Measurements from ENCODE around the gene RIC1.
"Not testable (repeated sequence)": the region's sequence is repeated elsewhere in the genome, so short reads cannot be mapped to it uniquely, and the experiment has no call there.

The RIC1 gene

GRCh38 chr9:5610491-5610890 is 18.4 kb upstream of the RIC1 start:
- no peak for DNase-seq (ENCODE audit: low read depth in 1 of 2, low spot score in 1 of 2)
- TF ChIP-seq JUND (IDR thresholded peaks at IDR 0.05; ENCODE audit: low read depth): no peak
- in situ Hi-C loops (cut with HindIII; ENCODE audit: low pct_unique_long_range_greater_than_20kb, low sequenced_read_pairs): no loop called here

DNA sequence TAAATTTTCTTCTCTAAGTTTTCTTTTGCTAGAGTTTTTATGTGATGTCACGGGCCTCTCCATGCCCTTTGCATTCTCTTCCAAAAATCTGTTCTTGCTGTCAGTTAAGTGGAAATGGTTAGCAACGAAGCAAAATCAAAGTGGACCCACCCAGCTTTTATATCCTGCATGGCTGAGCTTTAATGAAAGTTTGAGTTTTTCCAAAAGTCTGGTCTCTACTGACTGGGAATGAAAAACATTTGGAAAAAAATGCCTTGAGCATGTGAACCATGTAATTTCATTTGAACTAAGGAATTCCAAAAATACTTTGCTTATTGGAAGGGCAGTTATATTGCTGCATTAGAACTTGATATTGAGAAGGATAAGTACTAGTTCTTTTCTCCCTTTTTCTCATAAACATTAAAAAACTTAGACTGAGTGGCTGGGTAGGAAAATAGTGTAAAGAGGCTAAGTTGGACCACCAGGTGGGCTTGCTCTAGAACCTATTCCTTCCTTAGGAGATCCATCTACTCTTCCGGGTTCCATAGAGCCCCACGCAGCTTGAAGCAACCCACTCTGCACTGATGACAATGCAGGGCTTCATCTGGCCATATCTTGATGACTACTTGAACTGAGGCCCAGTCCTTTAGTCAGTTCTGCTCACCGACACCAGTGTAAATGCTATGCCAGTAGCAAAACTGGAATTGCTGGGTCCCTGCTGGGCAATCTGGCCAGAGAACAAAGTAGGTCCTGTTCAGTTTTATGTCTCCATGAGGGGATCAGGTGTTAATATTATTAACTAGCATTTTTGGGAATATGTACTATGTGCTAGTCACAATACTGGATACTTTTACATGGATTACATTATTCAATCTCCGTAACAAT is 17.4 kb upstream of the RIC1 start:
- in situ Hi-C loops (cut with HindIII; ENCODE audit: low pct_unique_long_range_greater_than_20kb, low sequenced_read_pairs): no loop called here
- no peak for TF ChIP-seq JUND (IDR thresholded peaks at IDR 0.05; ENCODE audit: low read depth)
- DNase-seq (ENCODE audit: low read depth in 1 of 2, low spot score in 1 of 2): no peak

DNA sequence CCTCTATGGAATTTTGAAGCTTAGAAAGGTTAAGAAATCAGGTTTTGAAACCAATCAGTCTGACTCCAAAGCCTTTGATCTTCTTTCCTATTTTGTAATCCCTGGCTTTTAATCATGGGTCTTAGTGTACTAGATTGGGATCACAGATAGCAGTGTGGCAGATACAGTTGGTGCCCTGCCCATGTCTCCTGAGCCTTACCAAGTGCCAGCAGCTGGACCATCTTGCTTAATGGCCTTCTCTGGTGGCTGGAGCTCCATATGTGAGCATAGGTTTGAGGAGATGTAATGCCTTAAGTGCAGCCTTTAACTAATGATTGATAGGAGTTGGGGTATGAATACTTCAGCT is 16.7 kb upstream of the RIC1 start:
- no peak for TF ChIP-seq JUND (IDR thresholded peaks at IDR 0.05; ENCODE audit: low read depth)
- no peak for DNase-seq (ENCODE audit: low read depth in 1 of 2, low spot score in 1 of 2)
- in situ Hi-C loops (cut with HindIII; ENCODE audit: low pct_unique_long_range_greater_than_20kb, low sequenced_read_pairs): no loop called here

GRCh38 chr9:5614192-5614591 is 14.7 kb upstream of the RIC1 start:
- no peak for DNase-seq (ENCODE audit: low read depth in 1 of 2, low spot score in 1 of 2)
- no peak for TF ChIP-seq JUND (IDR thresholded peaks at IDR 0.05; ENCODE audit: low read depth)
- in situ Hi-C loops (cut with HindIII; ENCODE audit: low pct_unique_long_range_greater_than_20kb, low sequenced_read_pairs): no loop called here

- TF ChIP-seq JUND (IDR thresholded peaks at IDR 0.05; ENCODE audit: low read depth): no peak
- in situ Hi-C loops (cut with HindIII; ENCODE audit: low pct_unique_long_range_greater_than_20kb, low sequenced_read_pairs): no loop called here
- DNase-seq (ENCODE audit: low read depth in 1 of 2, low spot score in 1 of 2): no peak
These were observed 13.9 kb upstream of the RIC1 start for GRCh38 chr9:5614985-5615384.

DNA sequence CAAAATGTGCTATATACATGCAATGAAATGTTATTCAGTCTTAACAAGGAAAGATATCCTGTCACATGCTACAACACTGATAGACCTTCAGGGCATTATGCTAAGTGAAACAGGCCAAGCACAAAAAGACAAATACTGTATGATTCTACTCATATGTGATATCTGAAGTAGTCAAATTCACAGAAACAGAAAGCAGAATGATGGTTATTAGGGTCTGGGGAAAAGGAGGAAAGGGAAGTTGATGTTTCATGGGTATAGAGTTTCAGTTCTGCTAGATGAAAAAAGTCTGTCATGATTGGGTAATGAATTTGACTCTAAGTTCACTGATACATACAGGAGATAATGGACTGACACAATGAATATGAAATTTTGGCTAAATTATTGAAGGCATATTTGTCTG is 11.2 kb upstream of the RIC1 start:
- in situ Hi-C loops (cut with HindIII; ENCODE audit: low pct_unique_long_range_greater_than_20kb, low sequenced_read_pairs): no loop called here
- TF ChIP-seq JUND (IDR thresholded peaks at IDR 0.05; ENCODE audit: low read depth): no peak
- DNase-seq (ENCODE audit: low read depth in 1 of 2, low spot score in 1 of 2): no peak

DNA sequence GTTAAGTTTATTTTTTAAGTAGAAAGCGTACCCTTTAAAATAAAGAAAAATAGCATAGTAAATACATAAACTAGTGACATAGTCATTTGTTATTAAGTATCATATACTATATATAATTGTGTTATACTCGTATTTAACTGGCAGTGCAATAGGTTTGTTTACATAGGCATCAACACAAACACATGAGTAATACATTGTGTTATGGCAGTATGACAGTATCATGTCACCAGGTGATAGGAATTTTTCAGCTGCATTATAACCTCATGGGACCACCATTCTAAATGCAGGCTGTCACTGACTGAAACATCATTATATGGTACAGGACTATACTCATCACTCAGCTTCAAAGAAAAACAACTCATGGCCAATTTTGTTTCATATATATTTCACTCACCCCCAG is 8.4 kb upstream of the RIC1 start:
- in situ Hi-C loops (cut with HindIII; ENCODE audit: low pct_unique_long_range_greater_than_20kb, low sequenced_read_pairs): no loop called here
- DNase-seq (ENCODE audit: low read depth in 1 of 2, low spot score in 1 of 2): no peak
- no peak for TF ChIP-seq JUND (IDR thresholded peaks at IDR 0.05; ENCODE audit: low read depth)

DNA sequence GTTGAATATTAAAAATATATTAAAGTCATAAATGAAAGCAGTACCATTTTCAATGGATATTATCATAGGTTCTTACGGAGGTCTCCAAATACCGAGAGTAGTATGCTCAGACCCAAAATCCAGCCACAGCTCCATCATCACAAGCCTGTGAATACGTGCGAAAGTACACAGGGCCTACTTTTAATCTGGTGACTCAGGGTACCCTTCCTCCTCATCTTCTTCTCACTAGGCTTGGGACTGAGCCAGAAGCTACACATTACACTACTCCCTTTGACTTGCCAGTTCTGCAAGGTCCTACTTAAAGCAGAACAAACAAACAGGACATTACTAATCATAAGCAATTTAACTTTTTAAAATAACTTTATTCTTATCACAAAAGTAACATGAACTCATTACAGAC is 7.6 kb upstream of the RIC1 start:
- no peak for TF ChIP-seq JUND (IDR thresholded peaks at IDR 0.05; ENCODE audit: low read depth)
- in situ Hi-C loops (cut with HindIII; ENCODE audit: low pct_unique_long_range_greater_than_20kb, low sequenced_read_pairs): no loop called here
- DNase-seq (ENCODE audit: low read depth in 1 of 2, low spot score in 1 of 2): no peak

DNA sequence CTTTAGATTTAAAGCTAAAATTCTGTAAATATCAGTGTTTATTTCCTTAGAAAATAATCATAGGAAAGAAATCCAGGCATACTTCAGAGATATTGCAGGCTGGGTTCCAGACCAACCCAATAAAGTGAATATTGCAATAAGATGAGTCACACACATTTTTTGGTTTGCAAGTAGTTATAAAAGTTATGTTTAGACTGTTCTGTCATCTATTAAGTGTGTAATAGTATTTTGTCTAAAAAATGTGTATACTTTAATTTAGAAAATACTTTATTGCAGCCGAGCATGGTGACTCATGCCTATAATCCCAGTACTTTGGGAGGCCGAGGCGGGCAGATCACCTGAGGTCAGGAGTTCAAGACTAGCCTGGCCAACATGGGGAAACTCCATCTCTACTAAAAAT is 6.9 kb upstream of the RIC1 start:
- in situ Hi-C loops (cut with HindIII; ENCODE audit: low pct_unique_long_range_greater_than_20kb, low sequenced_read_pairs): no loop called here
- DNase-seq (ENCODE audit: low read depth in 1 of 2, low spot score in 1 of 2): no peak
- no peak for TF ChIP-seq JUND (IDR thresholded peaks at IDR 0.05; ENCODE audit: low read depth)

DNA sequence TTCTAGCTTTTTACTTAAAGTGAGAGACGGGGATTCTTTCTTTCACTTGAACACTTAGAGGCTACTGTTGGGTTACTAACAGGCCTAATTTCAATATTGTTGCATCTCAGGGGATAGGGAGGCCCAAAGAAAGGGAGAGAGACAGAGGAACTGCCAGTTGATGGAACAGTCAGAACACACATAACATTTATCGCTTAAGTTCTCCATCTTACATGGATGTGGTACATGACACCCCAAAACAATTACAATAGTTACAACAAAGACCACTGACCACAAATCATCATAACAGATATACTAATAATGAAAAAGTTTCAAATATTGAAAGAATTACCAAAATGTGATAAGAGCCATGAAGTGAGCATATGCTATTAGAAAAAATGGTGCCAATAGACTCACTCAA is 4.3 kb upstream of the RIC1 start:
- in situ Hi-C loops (cut with HindIII; ENCODE audit: low pct_unique_long_range_greater_than_20kb, low sequenced_read_pairs): no loop called here
- no peak for DNase-seq (ENCODE audit: low read depth in 1 of 2, low spot score in 1 of 2)
- TF ChIP-seq JUND (IDR thresholded peaks at IDR 0.05; ENCODE audit: low read depth): no peak

DNA sequence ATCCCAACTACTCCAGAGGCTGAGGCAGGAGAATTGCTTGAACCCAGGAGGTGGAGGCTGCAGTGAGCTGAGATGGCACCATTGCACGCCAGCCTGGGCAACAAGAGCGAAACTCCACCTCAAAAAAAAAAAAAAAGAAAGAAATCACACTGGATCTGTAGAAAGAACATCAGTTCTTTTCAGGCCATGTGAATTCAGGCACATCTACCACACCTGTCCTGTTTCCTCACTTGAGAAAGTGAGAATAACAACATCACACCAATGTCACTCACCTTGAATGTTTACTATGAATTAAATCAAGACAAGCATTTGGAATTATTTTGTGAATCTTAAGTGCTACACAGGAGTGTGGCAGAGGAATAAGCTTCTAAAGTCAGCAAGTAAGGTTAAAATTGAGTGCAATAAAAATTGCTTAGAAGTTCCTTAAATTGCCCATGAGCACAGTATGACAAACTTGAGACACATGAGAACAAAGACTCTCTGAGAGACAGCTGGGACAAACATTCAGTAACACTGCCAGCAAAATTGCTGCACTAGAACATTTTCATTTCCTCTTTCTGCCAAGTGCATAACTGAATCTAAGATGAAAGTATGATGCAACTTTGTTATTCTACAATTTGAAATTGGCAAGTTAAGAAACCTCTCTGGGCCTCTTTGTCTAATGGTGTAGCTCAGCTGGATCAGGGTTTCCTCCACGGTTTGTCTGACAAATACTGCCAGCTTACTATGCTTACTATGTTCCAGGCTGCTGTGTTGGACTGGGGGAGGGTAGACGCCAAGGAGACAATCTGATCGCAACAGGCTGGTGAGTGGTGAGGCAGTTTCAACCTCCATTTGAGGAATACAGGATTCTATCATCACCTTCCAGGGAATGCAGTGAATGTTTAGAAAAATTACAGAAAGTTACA is 1.9 kb upstream of the RIC1 start:
- in situ Hi-C loops (cut with HindIII; ENCODE audit: low pct_unique_long_range_greater_than_20kb, low sequenced_read_pairs): no loop called here
- peak in 1 of 2 experiments; percentile 50 for DNase-seq (ENCODE audit: low read depth in 1 of 2, low spot score in 1 of 2)
- TF ChIP-seq JUND (IDR thresholded peaks at IDR 0.05; ENCODE audit: low read depth): no peak

- in situ Hi-C loops (cut with HindIII; ENCODE audit: low pct_unique_long_range_greater_than_20kb, low sequenced_read_pairs); DNase-seq (ENCODE audit: low read depth in 1 of 2, low spot score in 1 of 2): not testable (repeated sequence)
These were observed 1.2 kb upstream of the RIC1 start for GRCh38 chr9:5627686-5628085.

DNA sequence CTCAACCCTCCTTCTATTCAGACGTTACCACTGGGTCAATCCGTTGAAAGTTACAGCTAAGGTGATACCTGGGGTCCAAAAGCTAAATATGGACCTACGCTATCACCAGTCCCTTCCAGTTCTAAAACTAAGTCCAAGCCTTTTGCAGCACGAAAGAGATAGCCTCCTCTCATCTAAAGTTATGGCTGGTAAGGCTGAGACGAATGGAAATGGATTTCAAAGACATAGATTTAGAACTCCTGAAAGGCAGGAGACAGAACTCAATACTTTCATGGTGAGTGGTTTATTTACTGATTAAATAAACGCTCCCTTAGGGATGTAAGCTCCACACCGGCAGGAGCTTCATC is 751 bp upstream of the RIC1 start:
- TF ChIP-seq JUND (IDR thresholded peaks at IDR 0.05; ENCODE audit: low read depth): no peak
- in situ Hi-C loops (cut with HindIII; ENCODE audit: low pct_unique_long_range_greater_than_20kb, low sequenced_read_pairs): no loop called here
- no peak for DNase-seq (ENCODE audit: low read depth in 1 of 2, low spot score in 1 of 2)

Data from T47D (cell line).